ENCODE measurements around the gene PRKACG. TPM values are rescaled to one million over a fixed set of nuclear protein-coding genes. Genes with fewer than 3 reads are reported as not detected.

Gene PRKACG
- not detected for total RNA-seq

DNA sequence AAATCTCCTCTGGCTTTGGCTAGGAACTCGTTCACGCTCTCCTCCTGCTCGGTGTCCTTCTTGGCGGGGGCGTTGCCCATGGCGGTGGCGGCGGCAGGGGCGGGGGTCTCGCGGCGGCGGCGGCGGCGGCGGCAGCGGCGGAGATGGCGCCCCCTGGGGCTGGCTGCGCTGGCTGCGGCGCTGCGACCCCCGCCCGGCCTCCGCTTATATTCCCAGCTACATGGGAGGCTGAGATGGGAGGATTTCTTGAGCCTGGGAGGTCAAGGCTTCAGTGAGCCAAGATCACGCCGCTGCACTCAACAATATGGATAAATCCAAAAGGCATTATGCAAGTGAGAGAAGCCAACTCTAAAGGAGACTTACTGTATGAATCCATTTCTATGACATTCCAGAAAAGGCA lies at the start of gene PRKACG:
TSS of gene PRKACG (minus strand) at position 101 of the 400 bp plus-strand sequence. CDS start at position 80, 21 bp downstream.

DNA sequence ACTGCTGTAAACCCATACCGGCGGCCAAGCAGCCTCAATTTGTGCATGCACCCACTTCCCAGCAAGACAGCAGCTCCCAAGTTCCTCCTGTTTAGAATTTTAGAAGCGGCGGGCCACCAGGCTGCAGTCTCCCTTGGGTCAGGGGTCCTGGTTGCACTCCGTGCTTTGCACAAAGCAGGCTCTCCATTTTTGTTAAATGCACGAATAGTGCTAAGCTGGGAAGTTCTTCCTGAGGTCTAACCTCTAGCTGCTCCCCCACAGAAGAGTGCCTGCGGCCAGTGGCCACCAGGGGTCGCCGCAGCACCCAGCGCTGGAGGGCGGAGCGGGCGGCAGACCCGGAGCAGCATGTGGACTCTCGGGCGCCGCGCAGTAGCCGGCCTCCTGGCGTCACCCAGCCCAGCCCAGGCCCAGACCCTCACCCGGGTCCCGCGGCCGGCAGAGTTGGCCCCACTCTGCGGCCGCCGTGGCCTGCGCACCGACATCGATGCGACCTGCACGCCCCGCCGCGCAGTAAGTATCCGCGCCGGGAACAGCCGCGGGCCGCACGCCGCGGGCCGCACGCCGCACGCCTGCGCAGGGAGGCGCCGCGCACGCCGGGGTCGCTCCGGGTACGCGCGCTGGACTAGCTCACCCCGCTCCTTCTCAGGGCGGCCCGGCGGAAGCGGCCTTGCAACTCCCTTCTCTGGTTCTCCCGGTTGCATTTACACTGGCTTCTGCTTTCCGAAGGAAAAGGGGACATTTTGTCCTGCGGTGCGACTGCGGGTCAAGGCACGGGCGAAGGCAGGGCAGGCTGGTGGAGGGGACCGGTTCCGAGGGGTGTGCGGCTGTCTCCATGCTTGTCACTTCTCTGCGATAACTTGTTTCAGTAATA lies 21.8 kb upstream of the PRKACG start, which contains the start of gene FXN:
TSS of gene FXN (plus strand) at position 315 of the 871 bp plus-strand sequence. CDS start at position 346, 31 bp downstream.

Other genes starting within 250 kb of the PRKACG start
- gene FXN, start 21.6 kb upstream of the PRKACG start, total RNA-seq, result 3.1 TPM
- 9.7 TPM for gene TJP2, start 160.2 kb upstream of the PRKACG start, total RNA-seq